ENCODE data around the gene AP1G2. TPM values are rescaled to one million over a fixed set of nuclear protein-coding genes. Genes with fewer than 3 reads are reported as not detected.

Gene AP1G2
- total RNA-seq, 4 donors from 2014 or later = 38.9 to 98.8 (median 68.8) TPM

- Histone ChIP-seq H3K9me3 (no peaks in the 10 kb centered on the region), H3K27me3 (no peaks in the 10 kb centered on the region), H3K4me3 (no peak overlapping the region), H3K4me1 (no peaks in the 10 kb centered on the region), H3K27ac (no peak overlapping the region), H3K36me3 (no peaks in the 10 kb centered on the region)
- DNase-seq = no peak
- intact Hi-C loops (cut with DNase I; ENCODE audit: low total_unique reads) = no loop called here
- no peak for TF ChIP-seq POLR2A (IDR thresholded peaks at IDR 0.05)
- TF ChIP-seq, protein P1, sequence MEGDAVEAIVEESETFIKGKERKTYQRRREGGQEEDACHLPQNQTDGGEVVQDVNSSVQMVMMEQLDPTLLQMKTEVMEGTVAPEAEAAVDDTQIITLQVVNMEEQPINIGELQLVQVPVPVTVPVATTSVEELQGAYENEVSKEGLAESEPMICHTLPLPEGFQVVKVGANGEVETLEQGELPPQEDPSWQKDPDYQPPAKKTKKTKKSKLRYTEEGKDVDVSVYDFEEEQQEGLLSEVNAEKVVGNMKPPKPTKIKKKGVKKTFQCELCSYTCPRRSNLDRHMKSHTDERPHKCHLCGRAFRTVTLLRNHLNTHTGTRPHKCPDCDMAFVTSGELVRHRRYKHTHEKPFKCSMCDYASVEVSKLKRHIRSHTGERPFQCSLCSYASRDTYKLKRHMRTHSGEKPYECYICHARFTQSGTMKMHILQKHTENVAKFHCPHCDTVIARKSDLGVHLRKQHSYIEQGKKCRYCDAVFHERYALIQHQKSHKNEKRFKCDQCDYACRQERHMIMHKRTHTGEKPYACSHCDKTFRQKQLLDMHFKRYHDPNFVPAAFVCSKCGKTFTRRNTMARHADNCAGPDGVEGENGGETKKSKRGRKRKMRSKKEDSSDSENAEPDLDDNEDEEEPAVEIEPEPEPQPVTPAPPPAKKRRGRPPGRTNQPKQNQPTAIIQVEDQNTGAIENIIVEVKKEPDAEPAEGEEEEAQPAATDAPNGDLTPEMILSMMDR (IDR thresholded peaks at IDR 0.05) = no peak
Observed at GRCh38 chr14:23513818-23514643, 53.6 kb downstream of the AP1G2 start.

DNA sequence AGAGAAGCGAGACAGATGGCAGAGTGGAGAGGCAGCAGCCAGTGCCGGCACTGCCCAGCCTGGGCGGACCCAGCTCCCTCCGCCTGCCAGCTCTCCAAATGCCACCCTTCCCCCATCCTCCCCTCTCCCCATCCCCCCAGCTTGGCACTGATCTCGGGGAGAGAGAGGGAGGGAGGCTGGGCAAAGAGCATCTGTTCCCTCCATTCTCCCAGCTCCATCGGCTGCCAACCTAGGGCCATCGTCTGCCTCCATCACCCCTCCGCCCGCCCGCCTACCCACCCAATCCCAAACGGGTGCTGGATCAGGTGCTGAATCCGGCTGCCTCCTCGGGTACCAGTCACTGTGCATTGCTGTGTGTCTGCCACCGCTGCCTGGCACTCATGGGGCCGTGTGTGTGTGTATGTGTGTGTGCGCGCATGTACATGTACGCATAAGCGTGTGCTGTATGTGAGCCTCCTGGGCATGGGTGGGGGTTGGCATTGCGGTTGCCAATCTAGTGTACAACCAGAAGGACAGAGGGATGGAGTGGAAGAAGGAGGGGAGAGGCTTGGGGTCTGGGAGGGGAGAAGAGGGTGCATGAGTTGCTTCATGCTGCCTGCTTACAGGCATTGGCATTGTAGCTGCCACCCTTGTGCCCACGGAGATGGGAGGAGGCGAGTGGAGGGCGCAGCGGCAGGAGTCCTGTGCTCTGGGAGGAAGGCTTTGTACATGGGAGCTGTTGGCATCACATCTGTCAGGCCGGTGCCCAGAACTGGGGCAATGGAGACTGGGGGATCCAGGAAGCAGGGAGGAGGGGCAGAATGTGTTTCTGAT, 54.4 kb downstream of the AP1G2 start:
- H3K27me3 ChIP-seq = no peaks in the 10 kb centered on the region
- H3K4me3 ChIP-seq = no peak overlapping the region
- TF ChIP-seq, protein P1 (IDR thresholded peaks at IDR 0.05) = no peak
- TF ChIP-seq POLR2A (IDR thresholded peaks at IDR 0.05) = no peak
- DNase-seq = no peak
- no peak overlapping the region for H3K27ac ChIP-seq
- H3K4me1 ChIP-seq = no peaks in the 10 kb centered on the region
- intact Hi-C loops (cut with DNase I; ENCODE audit: low total_unique reads) = no loop called here
- H3K36me3 ChIP-seq = no peaks in the 10 kb centered on the region
- no peaks in the 10 kb centered on the region for H3K9me3 ChIP-seq

GRCh38 chr14:23512156-23512555, 55.4 kb downstream of the AP1G2 start:
- Histone ChIP-seq H3K4me1 (no peaks in the 10 kb centered on the region), H3K27me3 (no peaks in the 10 kb centered on the region), H3K9me3 (no peaks in the 10 kb centered on the region), H3K4me3 (no peak overlapping the region), H3K27ac (no peak overlapping the region), H3K36me3 (no peaks in the 10 kb centered on the region)
- intact Hi-C loops (cut with DNase I; ENCODE audit: low total_unique reads) = no loop called here
- no peak for DNase-seq
- no peak for TF ChIP-seq POLR2A (IDR thresholded peaks at IDR 0.05)
- TF ChIP-seq, protein P1 (IDR thresholded peaks at IDR 0.05) = no peak

Other genes with a start within 250 kb of the AP1G2 start
- gene PABPN1, start 246.3 kb downstream of the AP1G2 start, total RNA-seq = 100 to 1,000 TPM in 1 of 4 donors, 10 to 100 TPM in 2, 1 to 10 TPM in 1; 8.5 to 174 (median 49.4) TPM
- gene SLC22A17, start 214.9 kb downstream of the AP1G2 start, total RNA-seq = 10 to 100 TPM; 30.6 to 49.4 (median 41.7) TPM
- 10 to 100 TPM in 3 of 4 donors, 1 to 10 TPM in 1; 4.1 to 42.4 (median 21.7) TPM for gene EFS, start 202.6 kb downstream of the AP1G2 start, total RNA-seq
- not detected for gene IL25, start 195.0 kb downstream of the AP1G2 start, total RNA-seq
- gene CMTM5, start 190.7 kb downstream of the AP1G2 start, total RNA-seq = 10 to 100 TPM in 1 of 4 donors, 1 to 10 TPM in 2, not detected in 1; 1.3 to 14.9 (median 6.5) TPM
- under 1 TPM in 1 of 4 donors, not detected in 3; 0.07 TPM for gene MYH6, start 159.5 kb downstream of the AP1G2 start, total RNA-seq
- gene MYH7, start 132.1 kb downstream of the AP1G2 start, total RNA-seq = 1 to 10 TPM in 1 of 4 donors, not detected in 3; 1.6 TPM
- gene NGDN, start 98.1 kb downstream of the AP1G2 start, total RNA-seq = 10 to 100 TPM; 14.3 to 53.5 (median 38.9) TPM
- gene ZFHX2, start 16.0 kb downstream of the AP1G2 start, total RNA-seq = 1 to 10 TPM in 1 of 4 donors, under 1 TPM in 1, not detected in 2; 0.35 to 1.7 TPM
- 10 to 100 TPM in 3 of 4 donors, 1 to 10 TPM in 1; 6.4 to 16.8 (median 15.2) TPM for gene THTPA, start 11.5 kb downstream of the AP1G2 start, total RNA-seq
- 10 to 100 TPM in 2 of 4 donors, 1 to 10 TPM in 2; 2.4 to 49.2 (median 19.9) TPM for gene JPH4, start 11.0 kb upstream of the AP1G2 start, total RNA-seq
- gene DHRS2, start 68.6 kb upstream of the AP1G2 start, total RNA-seq = under 1 TPM in 2 of 4 donors, not detected in 2; 0.28 to 0.37 TPM

All from uterus (tissue), 4 donors.